Measurements from ENCODE around the gene LEAP2.

DNA sequence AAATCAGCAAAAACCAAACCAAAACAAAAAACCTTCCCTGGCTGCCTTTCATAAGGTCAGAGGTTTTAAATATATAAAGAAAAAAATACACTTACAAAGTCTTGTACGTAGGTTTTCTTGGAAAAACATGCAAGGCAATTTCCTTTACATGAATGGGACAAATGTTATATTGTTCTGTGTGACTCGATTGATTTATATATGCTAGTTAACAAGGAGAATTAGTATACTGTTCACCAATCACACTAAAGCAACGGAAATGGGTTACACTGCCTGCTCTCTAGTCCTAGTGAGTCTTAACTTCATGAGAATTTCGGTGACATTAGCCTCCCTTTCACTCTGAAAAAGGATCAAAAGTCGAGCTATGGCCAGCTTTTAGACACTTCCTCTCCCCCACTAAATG lies 12.7 kb upstream of the LEAP2 start:
- TF ChIP-seq EZH2 (IDR thresholded peaks at IDR 0.05; ENCODE audit: insufficient read depth, low read length) = no peak
- TF ChIP-seq, protein P1, sequence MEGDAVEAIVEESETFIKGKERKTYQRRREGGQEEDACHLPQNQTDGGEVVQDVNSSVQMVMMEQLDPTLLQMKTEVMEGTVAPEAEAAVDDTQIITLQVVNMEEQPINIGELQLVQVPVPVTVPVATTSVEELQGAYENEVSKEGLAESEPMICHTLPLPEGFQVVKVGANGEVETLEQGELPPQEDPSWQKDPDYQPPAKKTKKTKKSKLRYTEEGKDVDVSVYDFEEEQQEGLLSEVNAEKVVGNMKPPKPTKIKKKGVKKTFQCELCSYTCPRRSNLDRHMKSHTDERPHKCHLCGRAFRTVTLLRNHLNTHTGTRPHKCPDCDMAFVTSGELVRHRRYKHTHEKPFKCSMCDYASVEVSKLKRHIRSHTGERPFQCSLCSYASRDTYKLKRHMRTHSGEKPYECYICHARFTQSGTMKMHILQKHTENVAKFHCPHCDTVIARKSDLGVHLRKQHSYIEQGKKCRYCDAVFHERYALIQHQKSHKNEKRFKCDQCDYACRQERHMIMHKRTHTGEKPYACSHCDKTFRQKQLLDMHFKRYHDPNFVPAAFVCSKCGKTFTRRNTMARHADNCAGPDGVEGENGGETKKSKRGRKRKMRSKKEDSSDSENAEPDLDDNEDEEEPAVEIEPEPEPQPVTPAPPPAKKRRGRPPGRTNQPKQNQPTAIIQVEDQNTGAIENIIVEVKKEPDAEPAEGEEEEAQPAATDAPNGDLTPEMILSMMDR (IDR thresholded peaks at IDR 0.05; ENCODE audit: insufficient read depth, low read depth, low read length) = no peak
